Stimulated activated CD4-positive, alpha-beta T cell treated with anti-CD3 and anti-CD28 coated beads, Interleukin-4, amount 100 ng/mL, for 4 hours (primary cell): ENCODE data around the gene REC8.

ENCODE experiments used
- DNase-seq, 2 experiments: peaks; one replicate each; pipeline ENCODE4 v3.0.0-alpha.2; 2020

REC8 gene

DNA sequence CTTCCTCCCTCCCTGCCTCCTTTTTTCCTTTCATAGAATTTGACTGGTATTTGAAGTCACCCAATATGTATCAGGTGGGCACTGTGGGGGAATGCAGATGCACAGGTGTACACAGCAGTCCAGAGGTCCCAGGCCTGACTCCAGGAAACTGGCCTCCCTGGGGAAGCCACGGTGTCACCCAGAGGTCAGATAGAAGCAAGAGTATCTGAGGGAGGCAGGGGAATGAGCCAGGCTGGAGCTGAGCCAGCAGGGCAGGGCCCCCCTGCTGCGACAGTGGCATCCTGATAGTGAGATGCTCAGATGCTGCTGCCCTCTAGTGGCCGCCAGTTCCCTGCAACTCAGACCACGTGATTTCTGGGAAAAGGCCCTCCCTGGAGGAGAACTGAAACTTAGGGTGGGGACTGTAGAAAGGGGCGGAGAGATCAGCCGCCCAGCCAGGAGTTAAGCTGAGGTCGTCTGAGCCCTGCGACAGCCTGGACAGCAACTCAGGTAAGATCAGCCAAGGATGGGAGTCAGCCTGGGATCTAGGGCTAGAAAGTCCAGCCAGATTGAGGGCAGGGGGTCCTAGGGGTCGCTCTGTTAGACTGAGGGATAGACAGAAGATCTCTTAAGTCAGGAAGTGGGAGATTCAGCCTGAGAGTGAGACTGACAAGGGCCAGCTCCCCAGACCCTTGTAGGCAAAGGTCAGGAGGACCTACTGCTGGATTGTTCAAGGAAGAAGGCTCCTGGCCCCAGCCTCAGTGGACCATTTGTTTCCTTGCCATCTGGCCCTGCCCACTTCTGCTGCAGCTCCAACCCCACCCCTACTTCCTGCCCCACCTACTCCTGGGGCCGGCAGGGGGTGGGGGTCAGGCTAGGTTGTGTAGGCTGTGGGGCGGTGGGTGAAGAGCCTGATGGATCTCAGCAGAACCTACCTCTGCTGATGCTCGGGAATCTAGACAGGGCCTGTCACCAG is 10.8 kb upstream of the REC8 start, which contains the start of gene IRF9:
IRF9 (plus strand) TSS at position 416 of the 955 bp plus-strand sequence. CDS start 880 bp downstream, outside the sequence.
- peak; percentile 95 for DNase-seq

GRCh38 chr14:24162093-24162492 is 9.8 kb upstream of the REC8 start:
- peak in 1 of 2 experiments; percentile 31 for DNase-seq

DNA sequence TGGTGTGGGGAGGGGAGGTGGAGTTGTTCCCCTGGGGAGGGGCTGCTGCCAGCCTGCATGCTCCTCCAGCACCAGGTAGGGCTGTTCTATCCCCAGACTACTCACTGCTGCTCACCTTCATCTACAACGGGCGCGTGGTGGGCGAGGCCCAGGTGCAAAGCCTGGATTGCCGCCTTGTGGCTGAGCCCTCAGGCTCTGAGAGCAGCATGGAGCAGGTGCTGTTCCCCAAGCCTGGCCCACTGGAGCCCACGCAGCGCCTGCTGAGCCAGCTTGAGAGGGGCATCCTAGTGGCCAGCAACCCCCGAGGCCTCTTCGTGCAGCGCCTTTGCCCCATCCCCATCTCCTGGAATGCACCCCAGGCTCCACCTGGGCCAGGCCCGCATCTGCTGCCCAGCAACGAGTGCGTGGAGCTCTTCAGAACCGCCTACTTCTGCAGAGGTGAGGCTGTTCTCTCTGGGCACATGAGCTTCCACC is 7.3 kb upstream of the REC8 start:
- no peak for DNase-seq

DNA sequence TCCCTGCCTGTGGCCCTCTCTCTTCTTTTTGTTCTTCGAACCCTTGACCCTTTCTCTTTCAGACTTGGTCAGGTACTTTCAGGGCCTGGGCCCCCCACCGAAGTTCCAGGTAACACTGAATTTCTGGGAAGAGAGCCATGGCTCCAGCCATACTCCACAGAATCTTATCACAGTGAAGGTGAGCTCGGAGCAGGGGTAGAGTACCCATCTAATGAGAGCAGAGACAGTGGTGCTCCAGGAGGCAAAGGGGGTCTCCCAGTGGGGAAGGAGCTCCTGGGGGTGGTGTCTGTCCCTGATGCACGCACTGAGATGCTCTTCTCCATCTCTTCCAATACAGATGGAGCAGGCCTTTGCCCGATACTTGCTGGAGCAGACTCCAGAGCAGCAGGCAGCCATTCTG is 6.1 kb upstream of the REC8 start:
- no peak for DNase-seq

DNA sequence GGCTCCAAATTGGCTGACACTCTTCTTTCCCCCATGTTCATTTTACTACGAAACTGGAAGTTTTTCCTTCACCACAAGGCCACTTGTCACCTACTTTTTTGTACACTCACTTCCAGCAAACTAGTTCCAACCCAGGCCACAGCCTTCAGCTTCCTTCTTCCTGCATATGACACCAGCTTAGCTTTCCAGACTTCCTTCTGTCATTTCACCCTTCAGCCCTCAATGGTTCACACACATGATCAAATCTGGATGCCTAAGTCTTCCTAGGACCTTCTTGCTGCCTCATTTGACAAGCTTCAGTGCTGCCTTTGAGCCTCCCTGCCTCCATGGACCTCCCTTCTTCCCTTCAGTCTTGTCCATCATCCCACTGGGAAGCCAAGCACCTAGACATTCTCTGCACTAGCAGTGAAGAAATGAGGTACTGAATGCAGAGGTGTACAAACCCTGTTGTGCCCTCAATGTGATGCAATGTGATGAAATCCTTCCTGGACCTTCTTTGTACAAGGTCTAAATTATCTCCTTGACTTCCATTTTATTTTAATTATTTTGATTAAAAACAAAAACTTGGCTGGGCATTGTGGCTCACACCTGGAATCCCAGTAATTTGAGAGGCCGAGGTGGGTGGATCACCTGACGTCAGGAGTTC is 4.3 kb upstream of the REC8 start:
- DNase-seq, result no peak

GRCh38 chr14:24172261-24172860 is 481 bp downstream of the REC8 start:
- no peak for DNase-seq

- no peak for DNase-seq
Measured at GRCh38 chr14:24172871-24173281, 996 bp downstream of the REC8 start.

DNA sequence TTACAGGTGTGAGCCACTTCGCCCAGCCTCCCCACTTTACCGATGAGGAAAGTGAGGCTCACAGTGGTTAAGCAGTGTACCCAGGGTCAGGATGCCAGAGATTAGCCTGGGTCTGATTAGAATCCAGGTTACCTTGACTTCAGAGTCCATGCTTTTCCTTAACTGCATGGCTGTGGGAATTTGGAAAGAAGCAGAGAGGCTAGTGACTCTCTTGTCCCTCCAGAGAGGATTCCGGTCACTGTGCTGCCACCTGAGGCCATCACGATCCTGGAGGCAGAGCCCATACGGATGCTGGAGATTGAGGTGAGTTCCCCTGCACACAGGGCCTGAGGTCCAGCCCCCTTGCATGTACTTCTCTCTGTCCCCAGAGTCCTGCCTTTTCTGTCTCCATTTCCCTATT is 4.7 kb downstream of the REC8 start:
- no peak for DNase-seq

- no peak for DNase-seq
Measured at GRCh38 chr14:24177041-24177825, 5.4 kb downstream of the REC8 start.

DNA sequence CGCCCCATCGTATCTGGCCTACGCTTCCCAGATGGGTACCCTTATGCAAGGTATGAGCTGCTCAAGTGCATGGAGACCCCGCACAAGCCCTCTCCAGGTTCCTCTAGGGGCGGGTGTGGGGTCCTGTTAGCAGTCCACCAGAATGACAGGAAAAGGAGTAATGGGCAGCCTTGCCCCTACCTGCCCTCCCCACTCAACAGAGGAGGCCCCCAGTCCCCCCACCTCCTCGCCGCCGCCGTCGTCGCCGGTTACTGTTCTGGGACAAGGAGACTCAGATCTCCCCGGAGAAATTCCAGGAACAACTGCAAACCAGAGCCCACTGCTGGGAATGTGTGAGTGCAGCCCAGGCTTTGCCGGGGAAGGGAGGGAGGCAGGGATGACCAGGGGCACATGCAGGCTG is 6.0 kb downstream of the REC8 start:
- DNase-seq, result no peak

DNA sequence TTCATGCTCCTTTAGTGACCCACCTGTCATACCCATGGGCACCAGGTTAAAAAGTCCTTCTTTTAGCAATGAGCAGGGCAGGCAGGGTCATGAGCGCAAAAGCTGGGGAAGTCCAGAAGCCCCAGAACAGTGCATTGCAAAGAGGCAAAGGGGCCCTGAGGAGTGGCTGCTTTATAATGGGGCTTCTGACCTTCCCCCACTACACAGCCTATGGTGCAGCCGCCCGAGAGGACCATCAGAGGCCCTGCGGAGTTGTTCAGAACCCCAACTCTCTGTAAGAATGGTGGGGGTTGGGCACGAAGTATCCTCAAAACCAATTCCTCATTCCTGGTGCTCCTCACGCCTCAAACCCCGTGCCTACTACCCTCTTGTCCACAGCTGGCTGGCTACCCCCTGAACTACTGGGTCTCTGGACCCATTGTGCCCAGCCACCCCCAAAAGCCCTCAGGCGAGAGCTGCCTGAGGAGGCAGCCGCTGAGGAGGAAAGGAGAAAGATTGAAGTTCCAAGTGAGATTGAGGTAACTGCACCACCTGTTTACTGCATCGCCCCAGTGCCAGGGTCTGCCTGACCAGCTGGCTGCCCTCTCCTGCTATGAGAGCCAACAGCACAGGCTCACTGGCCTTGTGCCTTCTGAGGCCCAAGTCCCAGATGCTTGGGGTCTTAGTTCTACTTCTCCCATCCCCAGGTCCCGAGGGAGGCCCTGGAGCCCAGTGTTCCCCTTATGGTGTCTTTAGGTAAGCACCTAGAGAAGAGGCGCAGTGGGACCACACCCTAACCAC is 6.7 kb downstream of the REC8 start:
- no peak for DNase-seq

DNA sequence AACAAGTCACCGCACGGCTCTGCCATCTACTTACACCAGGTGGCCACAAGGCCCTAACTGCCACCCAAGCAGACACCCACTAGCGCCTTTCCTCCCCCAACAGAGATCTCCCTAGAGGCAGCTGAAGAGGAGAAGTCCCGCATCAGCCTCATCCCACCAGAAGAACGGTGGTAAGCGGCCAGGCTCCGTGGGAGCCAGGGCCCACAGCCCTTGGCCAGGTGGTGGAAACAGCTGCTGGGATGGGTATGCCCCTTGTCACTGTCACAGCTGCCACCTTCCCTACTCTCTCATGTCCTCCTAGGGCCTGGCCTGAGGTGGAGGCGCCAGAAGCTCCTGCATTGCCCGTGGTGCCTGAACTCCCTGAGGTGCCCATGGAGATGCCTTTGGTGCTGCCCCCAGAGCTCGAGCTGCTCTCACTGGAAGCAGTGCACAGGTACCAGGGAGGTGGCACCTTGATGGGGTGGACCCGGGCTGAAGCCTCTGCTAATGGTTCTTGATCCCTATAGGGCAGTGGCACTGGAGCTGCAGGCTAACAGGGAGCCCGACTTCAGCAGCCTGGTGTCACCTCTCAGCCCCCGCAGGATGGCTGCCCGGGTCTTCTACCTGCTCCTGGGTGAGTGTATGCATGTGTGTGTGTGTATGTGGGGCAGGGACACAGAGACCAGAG is 7.5 kb downstream of the REC8 start:
- no peak for DNase-seq

DNA sequence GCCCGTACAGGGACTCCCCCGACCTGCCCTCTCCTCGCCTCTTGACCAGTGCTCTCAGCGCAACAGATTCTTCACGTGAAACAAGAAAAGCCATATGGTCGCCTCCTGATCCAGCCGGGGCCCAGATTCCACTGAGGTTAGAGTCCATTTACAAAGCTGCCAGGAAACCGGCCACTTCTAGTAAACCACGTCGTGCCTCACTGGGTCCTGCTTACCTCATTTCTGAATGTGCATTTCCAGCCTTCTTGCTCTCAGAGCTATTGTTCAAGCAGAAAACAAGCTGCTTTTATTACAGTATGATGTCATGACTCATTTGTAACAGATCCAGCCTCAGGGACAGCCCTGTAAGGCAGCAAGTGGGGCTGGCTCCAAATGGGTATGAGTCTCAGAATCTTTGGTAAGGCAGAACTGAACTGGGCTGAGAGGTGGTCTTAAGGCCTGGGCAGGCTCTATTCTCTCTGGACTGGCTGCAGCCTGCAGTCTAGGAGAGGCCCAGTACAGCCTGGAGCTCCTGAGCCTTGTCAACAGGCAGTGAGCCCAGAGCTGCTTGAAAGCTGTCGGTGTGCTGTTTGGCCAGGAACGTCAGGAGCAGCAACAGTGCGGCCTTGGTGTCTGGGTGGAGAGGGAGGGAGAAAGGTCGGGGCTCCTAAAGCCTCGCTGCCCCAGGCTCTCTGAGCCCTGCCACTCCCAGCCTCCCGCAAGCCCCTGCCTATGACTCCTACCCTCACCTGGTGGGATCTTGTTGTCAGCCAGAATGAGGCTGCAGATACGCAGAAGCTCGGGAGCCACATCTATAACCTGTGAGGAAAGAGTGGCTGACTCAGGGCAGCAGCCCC is 8.3 kb downstream of the REC8 start:
- DNase-seq, result no peak

- DNase-seq, result no peak
Measured at GRCh38 chr14:24181371-24182077, 9.6 kb downstream of the REC8 start.

- no peak for DNase-seq
Measured at GRCh38 chr14:24182110-24182882, 10.4 kb downstream of the REC8 start.

- DNase-seq, result no peak
Measured at GRCh38 chr14:24183014-24183481, 11.2 kb downstream of the REC8 start.

- DNase-seq, result no peak
Measured at GRCh38 chr14:24184104-24184970, 12.5 kb downstream of the REC8 start.

- DNase-seq, result no peak
Measured at GRCh38 chr14:24185026-24185425, 13.1 kb downstream of the REC8 start.
